Measurements from ENCODE around the gene GSTA4.

GRCh38 chr6:53032849-53033248 lies 37.8 kb upstream of the GSTA4 start:
- TF ChIP-seq CTCF (IDR thresholded peaks at IDR 0.05) (no peak), POLR2AphosphoS5 (IDR thresholded peaks at IDR 0.05; ENCODE audit: low read depth, low read length) (no peak)

Data from Panc1 (cell line).